NB4 (cell line): ENCODE results near the gene NECAB2.

ENCODE experiments used
- DNase-seq: peaks from one replicate; pipeline ENCODE4 v3.0.0; 2010; ENCODE audit warnings: low read depth
- H3K4me3 ChIP-seq: one replicate; pipeline ENCODE4 v1.5.1; 2011; ENCODE audit warnings: mild to moderate bottlenecking, low read depth, low read length, moderate library complexity
- CTCF ChIP-seq: IDR thresholded peaks from one replicate; pipeline ENCODE4 v1.5.1; 2012; ENCODE audit warnings: low read depth, low read length
- MAX ChIP-seq: IDR thresholded peaks from 2 replicates; pipeline ENCODE4 v1.6.1; 2011; ENCODE audit warnings: low read depth, low read length
- MYC ChIP-seq: IDR thresholded peaks from 2 replicates; pipeline ENCODE4 v1.6.1; 2011; ENCODE audit warnings: low read depth, low read length
- POLR2A ChIP-seq: IDR thresholded peaks from 2 replicates; pipeline ENCODE4 v1.6.1; 2011; ENCODE audit warnings: mild to moderate bottlenecking; ENCODE audit not compliant: insufficient read length; ENCODE audit errors: extremely low read depth

NECAB2 gene

GRCh38 chr16:84013787-84014569 lies 45.9 kb downstream of the NECAB2 start:
- no peak overlapping the region for H3K4me3 ChIP-seq
- TF ChIP-seq MYC (0 out of 2 replicates have a peak, but pooled peaks have one; percentile 45), MAX (peak; percentile 93), POLR2A (no peak), CTCF (no peak)
- DNase-seq = peak; percentile 84

- no peak overlapping the region for H3K4me3 ChIP-seq
- TF ChIP-seq CTCF (no peak), POLR2A (no peak), MYC (no peak), MAX (no peak)
- no peak for DNase-seq
Observed at GRCh38 chr16:84014570-84015327, 46.7 kb downstream of the NECAB2 start.

GRCh38 chr16:84015399-84015798 lies 47.4 kb downstream of the NECAB2 start:
- TF ChIP-seq POLR2A (no peak), CTCF (no peak), MYC (no peak), MAX (no peak)
- no peak for DNase-seq

GRCh38 chr16:84016477-84016876 lies 48.4 kb downstream of the NECAB2 start:
- no peak for DNase-seq
- TF ChIP-seq CTCF = no peak
- no peak for TF ChIP-seq MAX
- TF ChIP-seq MYC = no peak
- no peak for TF ChIP-seq POLR2A
- no peak overlapping the region for H3K4me3 ChIP-seq

More at GRCh38 chr16:84015399-84015798, 47.4 kb downstream of the NECAB2 start:
- H3K4me3 ChIP-seq = no peak overlapping the region

GRCh38 chr16:84018710-84019109 lies 50.7 kb downstream of the NECAB2 start:
- no peak for TF ChIP-seq MYC
- no peak for TF ChIP-seq CTCF
- no peak for TF ChIP-seq MAX
- TF ChIP-seq POLR2A = no peak
- no peak for DNase-seq
- H3K4me3 ChIP-seq = no peak overlapping the region
